HG03045 (cell line): ENCODE results near the gene MED31.
"Not testable (repeated sequence)": the region's sequence is repeated elsewhere in the genome, so short reads cannot be mapped to it uniquely, and the experiment has no call there.

ENCODE experiments used
- ATAC-seq: cut with Tn5 transposase; IDR thresholded peaks from one replicate; pipeline ENCODE4 v1.9.1; 2021; ENCODE audit warnings: mild to moderate bottlenecking, moderate library complexity; ENCODE audit not compliant: unreplicated experiment

Gene MED31

DNA sequence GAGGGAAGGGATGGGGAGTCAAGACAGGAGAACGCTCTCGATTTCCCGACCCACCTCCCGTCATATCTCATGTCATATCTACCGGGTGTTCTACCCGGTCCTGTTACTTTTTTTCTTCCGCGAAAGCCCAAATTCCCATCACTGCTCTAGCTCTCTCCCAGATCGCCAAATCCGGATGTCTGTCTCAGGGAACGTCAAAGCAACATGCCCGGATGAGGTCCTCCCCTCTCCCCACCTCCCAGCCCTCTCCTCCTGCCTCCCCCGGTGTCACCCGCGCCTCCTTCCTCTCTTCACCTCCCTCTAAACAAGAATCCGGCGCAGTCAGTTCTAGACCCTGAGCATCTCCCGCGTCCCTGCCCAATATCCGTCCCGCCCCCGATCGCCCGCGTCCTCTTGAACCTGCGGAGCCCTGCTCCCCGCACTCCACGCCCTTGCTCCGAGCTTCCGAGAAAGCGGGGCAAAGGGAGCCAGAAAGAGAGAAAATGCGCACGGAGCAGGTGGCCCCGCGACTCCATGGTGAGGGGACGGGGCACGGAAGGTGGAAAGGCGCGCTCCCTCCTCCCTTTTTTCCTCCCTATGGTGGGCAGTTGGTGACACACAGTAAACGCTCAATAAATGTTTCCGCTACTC, 4.4 kb upstream of the MED31 start:
- not testable (repeated sequence) for ATAC-seq

DNA sequence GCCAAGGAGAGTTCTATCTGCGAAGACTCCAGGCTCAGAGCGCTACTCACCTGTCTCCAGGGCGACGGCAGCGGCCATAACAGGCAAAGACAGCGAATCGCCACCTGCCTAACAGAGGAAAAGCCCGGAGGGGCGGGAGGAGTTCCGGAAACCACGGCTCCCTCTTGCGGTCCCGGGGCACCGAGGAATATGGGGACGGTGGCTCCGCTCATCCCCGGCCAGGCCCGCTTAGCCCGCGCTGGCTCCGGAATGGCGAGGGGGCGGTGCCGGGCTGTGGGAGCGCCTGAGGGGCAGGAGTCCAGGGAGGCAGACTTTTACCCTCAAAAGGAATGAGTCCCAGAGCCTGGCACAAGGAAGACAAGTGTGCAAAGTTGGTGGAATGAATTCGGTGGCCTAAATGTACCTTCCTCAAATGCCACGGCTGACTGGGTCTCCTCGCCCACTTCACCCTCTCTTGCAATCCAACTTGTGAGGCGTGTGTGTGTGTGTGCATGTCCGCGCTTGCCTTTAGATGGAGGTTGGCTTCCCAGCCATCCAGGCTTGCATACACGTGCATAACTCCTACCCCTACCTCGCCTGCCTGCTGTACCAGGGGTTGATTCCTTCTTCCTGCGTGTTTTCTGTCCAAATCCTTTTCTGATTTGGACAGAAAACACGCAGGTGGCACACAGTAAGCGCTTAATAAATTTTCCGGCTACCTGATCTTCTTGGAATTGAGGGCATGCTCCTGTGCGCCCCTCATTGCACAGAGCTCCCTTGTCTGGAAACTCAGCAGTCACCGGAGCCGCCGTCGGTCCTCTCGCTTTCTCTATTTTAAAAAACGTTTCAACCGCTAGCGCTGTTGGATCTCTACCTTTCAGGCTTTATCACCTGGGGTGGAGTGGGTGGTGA, 3.7 kb upstream of the MED31 start:
- ATAC-seq: no peak

DNA sequence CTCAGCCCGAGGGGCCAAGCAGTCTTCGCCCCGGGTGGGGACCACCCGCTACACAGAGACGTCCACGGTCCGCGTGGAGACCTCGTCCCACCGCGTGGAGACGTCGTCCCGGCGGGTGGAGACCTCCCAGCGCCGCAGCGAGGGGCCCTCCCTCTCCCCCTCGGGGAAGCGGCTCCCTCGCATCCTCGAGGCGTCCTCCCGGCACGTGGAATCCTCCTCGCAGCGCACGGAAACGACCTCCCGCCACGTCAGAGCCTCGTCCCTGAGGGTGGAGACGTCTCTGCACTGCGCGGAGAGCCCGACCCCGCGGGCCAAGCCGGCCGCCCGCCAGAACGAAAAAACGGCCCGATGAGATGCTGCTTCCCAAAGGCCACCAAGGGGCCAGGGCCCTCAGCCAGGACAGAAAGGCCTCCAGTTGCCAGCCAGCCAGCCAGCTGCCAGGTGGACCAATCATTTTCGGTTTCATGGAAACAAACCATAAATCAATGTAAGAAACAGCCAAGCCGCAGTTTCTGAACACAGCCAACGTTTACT, 581 bp upstream of the MED31 start:
- ATAC-seq: peak; percentile 10

DNA sequence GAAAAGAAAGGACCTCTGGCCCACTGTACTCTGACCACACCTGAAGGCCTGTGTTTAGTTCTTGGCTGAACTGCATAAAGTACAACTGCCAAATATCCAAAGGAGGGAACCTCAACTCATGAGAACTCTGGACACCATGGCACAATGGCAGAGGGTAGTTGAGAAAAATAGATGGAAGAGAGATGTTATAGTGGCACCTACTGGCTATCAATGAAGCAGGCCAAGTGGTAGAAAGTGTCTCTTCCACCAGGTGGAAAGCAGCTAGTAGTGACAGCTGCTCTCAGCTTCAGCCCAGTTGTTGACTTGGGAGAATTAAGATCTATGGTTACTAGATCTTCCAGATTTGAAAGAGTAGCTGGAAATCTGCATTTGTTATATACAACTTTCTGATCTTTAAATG, 3.2 kb downstream of the MED31 start:
- ATAC-seq: no peak

DNA sequence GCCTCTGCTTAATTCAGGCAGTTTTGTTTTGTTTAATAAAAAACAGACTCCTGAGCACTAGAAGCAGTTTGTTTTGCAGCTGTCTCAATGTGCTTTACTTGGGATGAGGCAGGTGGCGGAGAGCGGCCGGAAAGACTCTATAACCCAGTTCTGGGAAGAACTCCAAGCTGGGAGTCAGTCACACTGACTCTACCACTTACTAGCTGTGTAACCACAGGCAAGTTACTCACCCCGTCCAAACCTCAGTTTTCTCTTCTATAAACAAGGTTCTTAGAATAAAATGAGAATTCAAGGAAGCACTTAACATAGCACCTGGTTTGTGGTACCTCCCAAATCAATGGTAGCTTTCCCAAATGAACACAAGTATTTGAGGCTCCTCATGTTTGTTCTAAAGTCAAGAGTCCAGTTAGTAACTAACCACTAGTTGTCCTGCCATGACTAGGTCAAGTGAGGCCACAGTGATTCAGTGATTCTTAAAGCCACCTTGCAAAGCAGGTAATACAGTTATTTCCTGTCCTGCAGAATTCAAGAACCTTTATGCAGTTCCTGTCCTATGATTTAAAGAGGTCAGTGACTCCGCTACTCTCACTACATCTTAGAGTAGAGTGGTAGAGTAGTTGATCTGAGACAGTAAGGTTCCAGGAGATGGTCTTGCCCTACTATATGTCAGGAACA, 7.8 kb downstream of the MED31 start:
- ATAC-seq: no peak

DNA sequence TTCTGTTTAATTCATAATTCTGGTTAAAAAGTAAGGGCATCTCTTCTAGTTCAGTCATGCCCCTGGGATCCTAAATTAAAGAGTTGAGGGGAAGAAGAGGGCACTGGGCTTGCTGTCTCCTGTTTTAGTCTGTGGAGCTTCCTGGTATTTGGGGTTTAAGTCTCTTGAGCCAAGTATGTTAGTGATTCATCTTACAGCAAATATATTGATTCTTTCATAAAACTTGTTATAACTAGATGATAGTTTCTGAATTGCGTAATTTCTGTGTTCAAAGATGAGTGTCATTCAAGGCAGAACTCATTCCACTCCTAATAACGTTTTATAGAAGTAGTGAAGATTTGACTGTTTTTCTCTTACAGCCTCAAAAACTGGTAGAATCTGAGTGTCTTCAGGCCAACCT, 8.8 kb downstream of the MED31 start:
- ATAC-seq: no peak

DNA sequence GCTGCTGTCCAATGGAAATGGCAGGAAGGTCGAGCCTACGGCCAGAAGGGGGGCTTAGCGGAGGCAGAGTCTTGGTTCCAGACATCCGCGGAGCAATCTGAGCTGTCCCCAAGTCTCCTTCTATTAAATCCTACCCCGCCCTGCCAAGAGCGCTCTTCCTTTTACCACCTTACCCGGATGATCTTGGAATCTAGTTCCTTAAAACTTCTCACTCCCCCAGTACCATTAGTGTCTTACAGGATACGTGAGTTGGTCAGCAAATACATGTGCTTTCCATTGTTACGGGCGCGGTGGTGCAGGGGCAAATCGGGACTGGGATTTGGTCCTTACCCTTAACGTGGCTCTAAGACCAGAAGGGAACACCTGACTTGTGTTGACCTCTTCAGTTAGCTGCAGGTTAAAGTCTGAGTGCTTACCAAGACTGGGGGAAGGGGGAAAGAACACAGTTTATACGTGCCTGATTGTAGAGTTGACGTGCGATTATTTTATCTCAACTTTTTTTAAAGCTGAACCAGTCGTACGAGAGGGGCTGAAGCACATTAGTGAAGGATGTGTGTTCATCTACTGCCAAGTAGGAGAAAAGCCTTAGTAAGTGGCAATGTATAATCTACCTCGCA, 10.1 kb downstream of the MED31 start:
- ATAC-seq: peak; percentile 16

DNA sequence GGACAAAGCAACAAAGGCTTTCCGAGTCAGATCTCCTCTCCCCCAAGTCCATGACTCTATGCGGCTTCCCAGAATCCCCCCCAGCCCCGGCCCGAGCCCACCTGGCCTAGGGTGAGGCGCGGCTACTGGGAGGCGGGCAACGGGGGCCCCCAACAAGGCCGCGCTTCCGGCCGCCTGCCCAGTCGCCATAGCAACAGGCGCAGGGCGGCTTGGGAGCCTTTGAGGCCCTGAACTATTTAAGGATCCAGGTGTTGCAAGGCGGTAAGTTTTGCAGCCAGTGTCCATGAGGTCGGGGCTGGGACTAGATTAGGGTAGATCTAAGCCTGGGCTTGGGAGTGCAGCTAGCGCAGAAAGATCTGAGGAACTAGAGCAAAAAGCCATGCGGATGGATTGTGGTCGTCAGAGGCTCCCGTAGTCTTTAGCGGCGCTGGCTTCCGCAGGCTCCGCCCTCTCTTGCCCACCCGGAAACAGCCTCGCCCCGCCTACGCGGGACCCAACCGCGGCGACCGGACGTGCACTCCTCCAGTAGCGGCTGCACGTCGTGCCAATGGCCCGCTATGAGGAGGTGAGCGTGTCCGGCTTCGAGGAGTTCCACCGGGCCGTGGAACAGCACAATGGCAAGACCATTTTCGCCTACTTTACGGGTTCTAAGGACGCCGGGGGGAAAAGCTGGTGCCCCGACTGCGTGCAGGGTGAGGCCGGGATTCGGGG, 10.7 kb downstream of the MED31 start, which contains the start of the genes KIAA0753 and TXNDC17:
KIAA0753 (minus strand) TSS at position 176 of the 711 bp plus-strand sequence. CDS start 5,608 bp downstream, outside the sequence.
TXNDC17 (plus strand) TSS at position 525 of the 711 bp plus-strand sequence; CDS start at position 548, 23 bp downstream.
- peak; percentile 80 for ATAC-seq

DNA sequence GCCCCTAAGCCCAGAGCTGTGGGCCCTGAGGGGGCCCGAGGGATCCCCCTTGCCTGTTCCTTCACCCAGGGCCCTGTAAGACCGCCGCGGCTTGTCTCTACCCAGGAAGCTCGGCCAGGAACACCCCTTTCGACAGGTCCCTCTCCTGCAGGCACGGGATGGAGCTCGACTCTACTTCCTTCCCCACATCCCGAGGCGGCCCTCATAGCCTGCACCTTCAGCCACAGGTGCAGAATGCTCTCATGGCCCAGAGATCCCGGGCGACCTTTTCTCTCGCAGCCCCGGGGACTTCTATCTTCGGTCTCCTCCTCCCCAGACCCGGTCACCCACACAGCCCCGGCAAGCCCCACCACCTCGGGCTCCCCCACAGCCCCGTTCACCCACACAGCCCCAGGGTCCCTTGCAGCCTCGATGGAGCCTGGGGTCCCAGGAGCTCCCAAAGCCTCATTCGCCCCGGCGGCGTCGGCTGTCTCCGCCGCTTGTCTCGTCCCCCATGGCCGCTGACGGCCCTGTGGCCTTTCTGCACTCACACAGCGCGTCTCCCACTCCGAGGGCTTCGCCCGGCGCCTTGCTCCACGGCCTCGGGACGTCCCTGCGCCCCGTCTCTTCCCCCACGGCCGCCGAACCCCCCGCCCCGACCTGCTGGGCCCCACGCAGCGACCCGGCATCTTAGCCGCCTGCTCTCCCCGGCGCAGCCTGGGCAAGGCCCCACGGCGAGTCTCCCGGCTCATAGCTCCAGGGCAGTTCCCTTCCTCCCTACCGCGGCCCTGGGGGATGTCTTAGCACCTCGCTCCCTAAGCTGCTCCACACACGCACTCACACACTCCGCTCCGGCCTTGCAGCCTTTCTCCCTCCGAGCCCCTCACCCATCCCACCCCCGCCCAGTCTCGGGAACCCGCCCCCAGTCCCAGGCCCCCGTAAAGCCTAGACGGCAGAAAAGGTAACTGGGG, 11.5 kb downstream of the MED31 start:
- ATAC-seq: no peak

DNA sequence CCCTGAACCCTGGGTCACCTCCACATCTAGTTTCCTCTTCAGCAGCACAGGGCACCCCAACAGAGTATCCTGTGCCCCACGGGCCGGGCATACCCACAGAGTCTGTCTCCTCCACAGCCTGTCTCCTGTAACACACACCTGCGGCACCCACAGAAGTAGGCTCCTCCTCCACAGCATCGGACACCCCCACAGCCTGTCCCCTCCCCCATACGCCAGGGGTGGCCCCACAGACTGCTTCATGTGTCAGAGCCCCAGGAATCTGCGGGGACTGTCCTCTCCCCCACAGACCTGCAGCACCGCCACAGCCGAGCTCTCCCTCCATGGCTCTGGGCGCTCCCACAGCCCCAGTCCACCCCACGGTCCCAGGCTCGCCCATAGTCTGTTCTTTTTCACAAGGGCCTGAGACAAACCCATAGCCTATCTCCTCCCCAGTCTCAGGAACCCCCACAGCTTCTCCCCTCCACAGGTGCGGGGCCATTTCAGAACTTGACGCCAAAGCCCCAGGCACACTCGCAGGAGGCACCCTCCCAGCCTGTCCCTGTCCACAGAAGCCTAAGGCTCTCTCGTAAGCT, 12.3 kb downstream of the MED31 start:
- ATAC-seq: no peak

DNA sequence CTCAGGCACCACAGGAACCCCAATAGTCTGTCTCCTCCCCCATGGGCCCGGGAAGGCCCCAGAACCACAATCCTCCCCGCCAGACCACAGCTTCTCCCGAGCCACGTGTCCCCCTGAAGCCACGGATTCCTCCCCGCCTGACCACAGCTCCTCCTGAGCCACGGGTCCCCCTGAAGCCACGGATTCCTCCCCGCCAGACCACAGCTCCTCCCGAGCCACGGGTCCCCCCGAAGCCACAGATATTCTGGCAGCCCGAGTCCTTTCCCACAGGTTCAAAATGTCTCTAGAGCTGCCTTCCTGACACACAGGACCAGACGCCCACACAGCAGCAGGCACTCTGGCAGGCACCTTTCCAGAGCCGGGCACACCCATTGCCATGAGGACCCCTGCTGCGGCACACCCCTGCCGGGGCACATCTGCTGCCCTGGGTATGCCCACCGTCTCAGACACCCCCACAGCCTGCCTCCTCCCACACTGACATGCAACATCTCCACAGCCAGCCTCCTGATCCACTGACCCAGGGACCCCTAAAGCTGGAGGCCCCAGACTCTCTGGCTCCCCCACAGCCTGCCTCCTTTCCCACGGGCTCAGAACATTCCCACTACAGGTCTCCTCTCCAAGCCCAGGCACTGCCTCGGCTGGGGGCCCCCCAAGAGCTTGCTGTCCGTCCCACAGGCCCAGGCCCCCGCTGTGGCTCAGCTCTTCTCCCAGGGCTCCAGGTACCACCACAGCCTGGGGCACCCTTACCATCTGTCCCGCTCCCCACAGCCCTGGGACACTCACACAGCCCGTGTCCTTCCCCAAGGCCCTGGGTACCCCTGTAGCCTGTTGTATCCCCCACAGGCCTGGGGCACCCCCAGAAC, 13.1 kb downstream of the MED31 start:
- ATAC-seq: no peak

DNA sequence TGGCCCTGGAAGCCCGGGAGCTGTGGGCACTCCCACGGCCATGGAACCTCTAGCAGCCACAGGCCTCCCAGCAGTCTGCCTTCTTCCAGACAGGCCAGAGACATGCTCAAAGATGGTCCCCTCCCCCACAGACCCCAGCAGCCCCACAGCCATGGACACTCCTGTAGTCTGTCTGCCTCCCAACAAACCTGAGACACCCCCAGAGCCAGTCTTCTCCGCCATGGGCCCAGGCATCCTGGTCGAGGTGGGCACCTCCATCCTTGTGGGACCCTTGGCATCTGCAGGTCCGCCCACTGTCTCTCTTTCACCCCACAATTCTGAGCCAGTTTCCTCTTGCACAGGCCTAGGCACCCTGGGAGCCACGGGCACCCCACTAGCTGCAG, 14.0 kb downstream of the MED31 start:
- ATAC-seq: no peak

DNA sequence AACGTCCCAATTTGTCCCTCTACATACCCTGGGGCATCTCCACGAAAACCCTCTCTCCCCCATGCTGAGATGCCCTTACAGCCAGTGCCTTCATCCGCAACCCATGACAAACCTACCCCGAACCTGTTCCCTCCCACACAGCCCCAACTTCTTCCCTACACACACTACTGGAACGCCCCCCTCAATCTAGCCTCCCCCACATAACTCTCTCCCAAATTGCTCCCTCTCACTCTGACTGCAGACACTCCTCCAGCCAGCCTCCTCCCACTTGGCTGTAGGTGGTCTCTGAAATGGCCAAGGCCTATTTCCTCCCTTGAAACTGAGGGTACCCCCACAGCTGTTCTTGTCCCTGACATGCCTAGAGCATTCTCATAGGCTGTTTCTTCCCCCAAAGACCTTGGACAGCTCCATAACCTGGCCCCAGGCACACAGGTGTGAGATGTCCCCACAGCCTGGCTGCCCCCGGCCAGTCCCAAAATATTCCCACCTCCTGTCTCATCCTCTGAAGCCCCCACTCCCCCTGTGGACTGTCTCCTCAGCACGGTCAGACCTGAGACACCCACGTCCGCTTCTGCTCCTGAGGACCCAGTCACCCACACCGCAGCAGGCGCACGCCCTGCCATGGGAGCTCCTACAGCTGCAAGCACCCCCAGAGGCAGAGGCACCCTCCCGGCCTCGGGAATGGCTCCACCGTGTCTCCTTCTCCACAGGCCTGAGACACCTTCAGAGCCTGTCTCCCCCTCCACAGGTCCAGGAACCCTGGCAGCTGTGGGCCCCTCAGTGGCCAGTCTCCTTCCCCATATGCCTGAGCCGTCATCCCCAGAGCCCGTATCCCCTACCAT, 14.6 kb downstream of the MED31 start:
- ATAC-seq: no peak

DNA sequence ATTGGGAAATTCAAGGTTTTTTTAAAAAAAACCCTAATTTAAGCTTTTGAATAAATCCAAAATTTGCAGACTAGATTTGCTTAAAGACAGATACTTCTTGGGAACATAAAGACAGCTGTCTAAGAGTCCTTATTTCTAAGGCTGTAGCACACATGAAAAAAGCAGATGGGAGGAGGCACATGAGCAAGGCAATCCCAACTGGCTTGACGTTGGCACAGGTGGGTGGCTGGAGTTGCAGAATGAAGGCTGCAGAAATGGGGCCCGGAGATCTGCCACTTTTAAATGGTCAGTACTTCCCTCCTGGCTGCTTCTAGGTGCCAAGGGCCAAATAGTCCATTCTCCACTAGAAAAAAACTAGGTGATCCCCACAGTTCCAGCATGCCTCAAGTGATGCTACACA, 15.3 kb downstream of the MED31 start:
- no peak for ATAC-seq

DNA sequence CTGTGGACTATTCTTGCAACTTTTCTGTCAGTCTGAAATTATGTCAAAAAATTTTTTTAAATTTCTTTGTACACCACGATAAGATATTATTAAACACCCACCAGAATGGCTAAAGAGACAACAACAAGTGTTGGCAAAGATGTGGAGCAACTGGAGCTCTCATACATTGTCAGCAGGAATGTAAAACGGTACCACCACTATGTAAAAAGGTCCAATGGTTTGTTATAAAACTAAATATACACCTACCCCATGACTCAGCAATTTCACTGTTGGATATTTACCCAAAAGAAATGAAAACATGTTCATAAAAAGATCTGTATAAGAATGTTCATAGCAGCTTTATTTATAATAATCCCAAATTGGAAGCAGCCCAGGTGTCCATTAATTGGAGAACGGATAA, 18.1 kb downstream of the MED31 start:
- no peak for ATAC-seq

DNA sequence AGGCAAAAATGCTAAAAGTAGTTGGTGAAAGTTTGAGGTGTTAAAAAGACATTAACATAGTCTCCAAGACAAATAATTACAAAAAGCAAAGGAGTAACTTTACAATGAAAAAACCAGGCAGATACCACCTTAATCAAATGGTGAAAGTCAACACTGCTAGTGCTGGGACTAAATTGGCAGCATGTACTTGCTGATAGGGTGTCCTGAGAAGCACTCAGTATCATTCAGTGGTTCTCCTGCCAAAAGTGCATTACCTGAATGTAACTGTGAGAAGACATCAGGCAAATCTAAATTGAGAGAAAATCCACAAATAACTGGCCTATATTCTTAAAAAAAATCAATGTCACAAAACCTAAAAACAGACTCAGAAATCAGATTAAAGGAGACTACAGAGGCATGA, 18.9 kb downstream of the MED31 start:
- no peak for ATAC-seq

DNA sequence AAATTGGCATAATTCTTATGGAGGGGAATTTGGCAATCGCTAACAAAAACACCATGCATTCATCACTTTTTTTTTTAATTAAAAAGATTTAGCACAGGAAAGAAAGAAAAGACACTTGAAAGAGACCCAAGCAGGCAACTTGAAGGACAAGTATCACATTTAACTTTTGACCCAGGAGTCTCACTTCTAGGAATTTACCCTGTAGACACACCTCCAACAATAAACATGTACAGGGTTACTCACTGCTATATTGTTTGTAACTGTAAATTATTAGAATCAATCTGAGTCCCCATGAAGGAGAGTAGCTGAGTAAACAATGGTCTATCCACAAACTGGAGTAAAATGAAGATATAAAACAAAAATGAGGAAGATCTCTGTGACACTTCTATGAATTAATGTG, 21.0 kb downstream of the MED31 start:
- ATAC-seq: no peak
